ENCODE measurements around the gene S100A7.
"Not testable (repeated sequence)": the region's sequence is repeated elsewhere in the genome, so short reads cannot be mapped to it uniquely, and the experiment has no call there.

Gene S100A7

DNA sequence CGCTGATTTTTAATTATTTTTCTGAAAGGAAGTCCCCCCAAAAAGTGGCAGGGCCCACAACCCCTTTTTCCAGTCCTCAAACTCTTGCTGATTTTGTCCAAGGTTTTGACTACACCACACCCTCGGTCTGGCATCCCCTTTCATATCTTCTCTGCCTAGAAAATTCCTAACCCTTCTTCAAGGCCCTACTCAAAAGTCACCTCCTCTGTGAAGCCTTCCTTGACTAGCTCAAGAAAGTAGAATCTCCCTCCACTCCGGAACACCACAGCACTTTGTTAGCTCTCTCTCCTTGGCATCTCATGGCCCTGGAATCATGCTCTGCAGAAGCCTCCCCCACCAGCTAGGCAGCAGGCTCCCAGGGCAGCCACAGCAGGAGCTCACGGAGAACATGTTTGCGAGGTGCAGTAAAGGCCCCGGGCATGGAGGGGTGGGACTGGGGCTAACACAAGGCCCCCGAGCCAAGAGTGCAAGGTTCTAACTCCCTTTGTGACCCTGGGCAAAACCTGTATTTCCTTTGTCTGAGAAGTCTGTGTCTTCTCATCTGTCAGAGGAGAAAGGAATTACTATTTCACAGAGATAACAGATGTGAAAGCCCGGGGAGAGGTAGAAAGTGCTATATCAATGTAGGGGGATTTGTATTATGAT lies 17.7 kb upstream of the S100A7 start:
- in situ Hi-C loops (cut with MboI; ENCODE audit: low sequenced_read_pairs), result no loop called here

DNA sequence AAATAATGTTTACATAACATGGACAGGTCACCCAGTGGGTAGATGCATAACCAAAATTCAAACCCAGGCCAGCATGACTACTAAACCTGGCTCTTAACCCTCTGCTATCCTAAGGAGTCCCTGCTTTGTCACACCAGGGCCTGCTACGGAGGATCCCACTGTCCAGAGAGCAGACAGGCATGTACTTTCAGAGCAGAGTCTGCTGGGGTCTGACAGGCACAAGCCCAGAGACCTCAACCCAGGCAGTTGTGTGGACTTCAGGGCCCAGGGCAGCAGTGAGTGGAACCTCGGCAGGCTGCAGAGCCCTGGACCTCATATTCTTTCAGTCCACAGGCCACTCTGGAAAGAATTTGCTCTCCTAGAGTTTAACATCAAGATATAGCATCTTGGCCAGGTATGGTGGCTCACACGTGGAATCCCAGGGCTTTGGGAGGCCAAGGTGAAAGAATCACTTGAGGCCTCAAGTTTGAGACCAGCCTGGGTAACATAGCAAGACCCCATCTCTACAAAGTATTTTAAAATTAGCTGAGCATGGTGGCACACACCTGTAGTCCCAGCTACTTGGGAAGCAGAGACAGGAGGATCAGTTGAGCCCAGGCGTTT lies 16.1 kb upstream of the S100A7 start:
- in situ Hi-C loops (cut with MboI; ENCODE audit: low sequenced_read_pairs), result no loop called here

DNA sequence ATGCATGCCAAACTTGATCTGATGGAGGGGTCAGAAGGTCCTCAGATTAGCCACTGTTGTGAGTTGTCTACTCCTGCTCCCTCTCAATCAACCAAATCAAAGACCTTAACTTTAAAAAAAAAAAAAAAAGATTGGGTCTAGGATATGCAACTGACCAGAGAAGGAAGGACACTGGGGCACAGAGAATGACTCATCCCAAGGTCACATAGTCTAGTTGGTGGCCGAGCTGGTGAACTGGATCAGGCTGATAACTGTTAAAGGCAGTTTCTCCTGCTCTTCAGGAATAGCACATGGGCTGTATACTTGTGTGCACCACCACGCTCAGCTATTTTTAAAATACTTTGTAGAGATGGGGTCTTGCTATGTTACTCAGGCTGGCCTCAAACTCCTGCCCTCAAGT lies 14.8 kb upstream of the S100A7 start:
- in situ Hi-C loops (cut with MboI; ENCODE audit: low sequenced_read_pairs), result no loop called here

DNA sequence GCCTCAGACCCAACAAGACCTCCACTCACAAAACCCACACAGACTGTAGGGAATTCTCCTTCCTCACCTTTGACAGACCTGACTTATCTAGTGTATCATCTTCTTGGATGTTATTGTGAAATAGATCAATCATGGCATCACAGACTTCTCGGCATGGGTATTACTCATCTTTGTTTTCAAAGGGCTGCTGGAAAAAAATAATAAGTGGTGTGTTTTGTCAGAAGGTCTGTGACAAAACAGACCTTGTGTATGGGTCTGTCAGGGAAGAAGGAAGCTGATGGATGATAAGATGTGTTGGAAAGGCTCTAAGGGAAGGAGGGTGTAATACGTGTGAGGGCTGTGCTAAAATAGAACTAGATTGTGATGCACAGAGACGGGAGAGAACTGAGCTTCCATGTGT lies 13.9 kb upstream of the S100A7 start:
- in situ Hi-C loops (cut with MboI; ENCODE audit: low sequenced_read_pairs), result no loop called here

DNA sequence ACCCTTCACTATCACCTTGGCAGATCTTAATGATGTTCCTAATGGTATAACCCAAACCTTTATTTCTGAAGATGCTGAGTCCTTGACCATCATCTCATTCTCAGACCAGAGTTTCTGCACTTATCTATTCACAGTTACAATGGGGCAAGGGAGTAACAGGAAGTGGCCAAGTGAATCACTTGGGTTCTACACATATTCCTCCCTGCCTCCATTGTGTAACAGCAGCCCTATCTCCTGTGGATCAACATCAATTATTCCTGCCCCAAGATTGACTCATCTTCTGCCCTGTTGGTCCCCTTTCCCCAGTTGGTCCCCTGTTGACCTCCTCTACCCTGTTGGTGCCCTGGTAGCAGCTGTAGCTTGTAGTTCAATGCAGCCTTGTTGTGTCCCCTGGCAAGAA lies 10.3 kb upstream of the S100A7 start:
- in situ Hi-C loops (cut with MboI; ENCODE audit: low sequenced_read_pairs), result no loop called here

DNA sequence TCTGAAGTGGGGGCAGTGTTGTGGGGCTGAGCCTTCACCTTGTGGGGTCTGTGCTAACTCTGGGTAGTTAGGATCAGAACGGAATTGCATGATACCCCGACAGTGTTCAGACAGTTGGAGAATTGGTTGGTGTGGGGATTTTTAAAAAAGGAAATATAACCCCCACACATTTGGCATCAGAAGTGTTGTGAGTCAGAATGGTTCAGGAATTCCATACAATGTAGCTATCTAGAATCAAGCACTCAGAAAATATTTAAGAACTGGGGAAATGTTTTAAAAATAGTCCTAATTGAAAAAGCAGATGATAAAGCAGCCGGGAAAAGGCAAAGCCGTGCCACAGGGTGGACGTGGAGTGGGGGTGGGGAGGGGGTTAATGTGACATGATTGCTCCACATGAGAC lies 6.5 kb upstream of the S100A7 start:
- in situ Hi-C loops (cut with MboI; ENCODE audit: low sequenced_read_pairs), result no loop called here

DNA sequence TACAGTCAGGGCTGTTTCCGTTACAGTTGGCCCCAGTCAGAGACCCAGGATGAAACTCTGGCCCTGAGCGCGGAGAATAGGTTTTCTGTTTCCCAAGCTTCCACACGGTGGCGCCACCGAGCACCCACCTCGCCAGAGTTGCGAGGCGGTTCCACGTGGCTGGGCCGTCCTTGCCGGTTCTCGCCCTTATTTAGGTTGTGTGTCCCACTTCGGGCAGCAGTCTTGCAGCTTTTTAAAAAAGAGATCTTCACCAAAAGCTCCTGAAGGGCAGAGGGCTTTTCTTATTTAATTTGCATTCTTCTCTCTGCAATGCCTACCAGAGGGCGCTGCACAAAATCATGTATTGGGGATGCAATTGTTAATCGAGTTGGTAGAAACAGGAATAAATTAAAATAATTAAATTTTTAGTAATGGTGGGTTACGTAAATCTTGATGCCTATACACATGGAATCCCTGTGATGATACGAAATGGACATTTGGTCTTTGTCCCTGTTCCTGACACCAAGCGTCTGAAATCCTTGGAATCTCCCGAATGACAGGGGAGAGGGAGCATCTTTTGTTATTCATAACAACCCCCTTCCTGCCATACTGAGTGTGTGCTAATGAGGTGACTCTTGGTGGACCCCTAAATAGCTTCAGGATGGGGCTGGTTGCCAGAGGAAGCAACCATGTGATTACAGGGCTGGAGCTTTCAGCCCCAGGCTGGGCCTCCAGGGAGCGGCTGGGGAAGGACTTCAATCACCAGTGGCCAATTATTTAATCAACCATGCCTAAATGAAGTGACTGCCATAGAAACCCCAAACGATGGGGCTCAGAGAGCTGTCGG lies 5.6 kb upstream of the S100A7 start:
- in situ Hi-C loops (cut with MboI; ENCODE audit: low sequenced_read_pairs), result no loop called here

DNA sequence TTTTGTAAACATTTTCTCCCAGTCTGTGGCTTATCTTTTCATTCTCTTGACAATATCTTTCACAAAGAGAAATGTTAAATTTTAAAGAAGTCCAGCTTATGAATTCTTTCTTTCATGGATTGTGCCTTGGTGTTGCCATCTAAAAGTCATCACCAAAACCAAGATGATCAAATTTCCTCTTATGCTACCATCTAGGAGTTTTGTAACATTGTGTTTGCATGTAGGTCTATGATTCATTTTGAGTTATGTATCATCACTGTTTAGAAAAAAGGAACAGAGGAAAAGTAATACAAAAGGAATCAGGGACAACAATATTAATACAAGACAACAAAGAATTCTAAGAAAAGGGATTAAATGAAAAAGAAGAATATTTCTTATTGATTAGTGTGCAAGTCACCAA lies 2.3 kb upstream of the S100A7 start:
- in situ Hi-C loops (cut with MboI; ENCODE audit: low sequenced_read_pairs), result not testable (repeated sequence)

DNA sequence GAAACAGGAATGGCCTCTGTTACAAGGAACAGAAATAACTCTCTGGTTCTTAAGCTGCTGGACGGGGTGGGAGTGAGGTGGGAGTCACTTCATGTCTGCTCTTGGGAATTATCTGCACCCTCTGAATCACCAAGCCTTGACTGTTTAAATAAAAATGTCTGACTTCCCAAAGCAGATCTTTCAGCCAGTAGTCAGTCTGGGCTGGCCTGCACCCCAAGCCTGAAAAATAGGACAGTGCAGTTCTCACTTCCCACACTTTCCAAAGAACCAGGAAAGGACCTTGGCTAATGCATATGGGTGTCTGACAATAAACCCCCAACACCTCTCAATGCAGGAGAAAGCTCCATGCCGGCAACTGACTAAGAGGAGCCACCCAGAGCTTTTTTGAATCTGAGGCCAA lies 796 bp downstream of the S100A7 start:
- in situ Hi-C loops (cut with MboI; ENCODE audit: low sequenced_read_pairs), result no loop called here

DNA sequence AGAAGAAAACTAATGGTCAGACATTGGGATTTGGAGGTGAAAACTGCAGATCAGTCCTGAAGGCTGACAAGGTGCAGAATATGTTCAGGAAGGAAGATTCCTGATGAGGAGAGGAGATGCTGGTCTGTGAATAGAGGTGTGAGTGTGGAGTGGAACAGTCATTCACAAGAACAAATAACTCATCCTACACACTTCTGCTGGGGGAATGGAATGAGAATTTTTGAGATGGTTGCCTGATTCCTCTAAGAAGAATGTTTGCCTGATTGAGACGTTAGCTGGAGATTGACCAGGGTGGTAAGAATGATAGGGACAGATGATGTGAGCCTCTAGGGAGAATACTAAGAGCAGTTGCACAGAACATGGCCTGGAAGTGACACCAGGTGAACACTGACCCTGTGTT lies 4.1 kb downstream of the S100A7 start:
- in situ Hi-C loops (cut with MboI; ENCODE audit: low sequenced_read_pairs), result no loop called here

DNA sequence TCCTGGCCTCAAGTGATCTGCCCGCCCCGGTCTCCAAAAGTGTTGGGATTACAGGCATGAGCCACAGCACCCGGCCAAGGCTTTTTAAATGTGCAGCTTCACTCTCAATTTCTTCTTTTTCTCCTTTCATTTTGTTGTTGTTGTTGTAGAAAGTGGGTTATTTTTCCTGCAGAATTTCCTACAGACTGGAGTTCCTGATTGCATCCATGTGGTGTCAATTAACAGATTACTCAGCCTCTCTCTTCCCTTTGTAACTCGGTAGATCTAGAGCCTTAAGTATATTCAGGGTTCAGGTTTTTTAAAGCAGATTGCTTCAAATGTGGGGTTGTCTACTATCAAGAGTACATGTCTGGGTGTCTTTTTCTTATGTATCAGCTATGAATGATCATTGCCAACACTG lies 11.6 kb downstream of the S100A7 start:
- in situ Hi-C loops (cut with MboI; ENCODE audit: low sequenced_read_pairs), result not testable (repeated sequence)

DNA sequence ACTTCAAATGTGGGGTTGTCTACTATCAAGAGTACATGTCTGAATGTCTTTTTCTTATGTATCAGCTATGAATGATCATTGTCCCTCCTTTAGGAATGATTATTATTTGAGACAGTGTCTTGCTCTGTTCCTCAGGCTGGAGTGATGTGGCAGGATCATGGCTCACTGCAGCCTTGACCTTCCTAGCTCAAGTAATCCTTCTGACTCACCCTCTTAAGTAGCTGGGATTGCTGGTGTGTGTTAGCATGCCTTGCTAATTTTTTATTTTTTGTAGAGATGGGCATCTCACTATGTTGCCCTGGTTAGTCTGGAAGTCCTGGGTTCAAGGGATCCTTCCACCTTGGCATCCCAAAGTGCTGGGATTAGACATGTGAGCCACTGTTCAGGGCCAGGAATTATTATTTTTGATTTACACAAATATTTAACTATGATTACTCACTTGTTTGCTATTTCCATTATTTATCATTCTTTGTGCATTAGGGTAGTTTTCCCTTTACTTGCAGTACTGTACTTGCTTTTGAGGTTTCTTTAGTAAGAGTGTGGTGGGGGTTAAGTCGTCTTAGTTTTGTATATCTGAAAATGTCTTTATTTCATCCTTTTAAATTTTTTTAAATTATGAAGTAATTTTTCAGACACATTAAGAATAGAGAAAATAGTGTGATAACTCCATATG lies 12.8 kb downstream of the S100A7 start:
- in situ Hi-C loops (cut with MboI; ENCODE audit: low sequenced_read_pairs), result no loop called here

DNA sequence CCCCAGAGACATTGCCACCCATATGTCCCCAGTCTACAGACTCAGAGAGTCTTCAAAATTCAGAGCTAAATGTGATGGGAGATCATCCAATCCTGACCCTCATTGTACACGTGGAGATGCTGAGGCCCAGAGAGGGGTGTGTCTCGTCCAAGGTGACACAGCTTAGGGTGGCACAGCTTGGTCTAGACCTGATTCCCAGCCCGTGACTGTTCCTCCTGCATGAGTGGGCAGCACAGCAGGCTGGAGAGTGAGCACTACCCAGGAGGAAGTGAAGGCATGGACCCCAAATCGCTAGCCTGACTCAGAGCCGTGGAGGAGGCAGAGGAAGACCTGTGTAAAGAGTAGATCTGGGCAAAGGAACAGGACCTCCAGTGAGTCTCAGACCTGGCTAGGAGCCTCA lies 16.4 kb downstream of the S100A7 start:
- in situ Hi-C loops (cut with MboI; ENCODE audit: low sequenced_read_pairs), result no loop called here

DNA sequence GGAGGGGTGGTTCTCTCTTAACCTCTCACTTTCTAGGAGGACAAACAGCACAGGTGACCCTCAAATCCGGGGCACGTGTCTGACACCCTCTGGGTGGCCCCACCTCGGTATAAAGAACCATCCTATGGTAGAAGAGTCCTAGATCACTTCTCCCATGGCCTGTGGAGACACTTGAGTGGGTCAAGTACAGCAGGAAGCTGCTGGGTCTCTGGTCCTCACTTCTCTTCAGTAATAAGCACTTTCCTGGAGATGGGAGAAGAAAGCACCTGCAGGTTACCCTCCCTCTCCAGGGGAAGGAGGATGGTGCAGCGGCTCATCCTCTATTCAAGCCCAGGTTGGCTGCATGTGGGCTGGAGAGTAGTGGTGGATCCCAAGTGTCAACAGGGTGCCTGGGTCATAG lies 17.0 kb downstream of the S100A7 start:
- in situ Hi-C loops (cut with MboI; ENCODE audit: low sequenced_read_pairs), result no loop called here

DNA sequence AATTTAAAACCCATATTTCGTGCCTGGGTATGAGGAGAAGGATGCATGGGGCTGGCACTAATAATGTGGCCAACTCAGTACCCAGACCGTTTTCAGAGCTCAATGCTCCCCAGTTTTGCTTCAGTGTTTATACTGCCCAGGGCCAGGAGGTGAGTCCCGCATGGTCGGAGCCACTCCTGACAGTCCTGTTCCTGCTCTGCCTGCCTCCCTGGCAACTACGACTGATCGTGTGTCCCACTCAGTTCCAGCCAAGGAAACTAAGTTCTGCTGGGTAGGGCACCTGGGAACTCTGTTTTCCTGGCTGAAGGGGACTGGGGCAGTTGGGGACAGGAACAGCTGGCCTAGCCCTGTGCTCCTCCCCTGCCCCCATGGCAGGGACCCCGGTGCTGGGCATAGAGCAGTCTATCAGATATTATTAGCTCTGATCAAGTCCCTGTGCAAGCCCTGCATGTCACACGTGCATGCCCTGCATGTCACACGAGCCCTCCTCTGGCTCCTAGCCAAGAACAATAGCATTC lies 19.2 kb downstream of the S100A7 start:
- in situ Hi-C loops (cut with MboI; ENCODE audit: low sequenced_read_pairs), result no loop called here

DNA sequence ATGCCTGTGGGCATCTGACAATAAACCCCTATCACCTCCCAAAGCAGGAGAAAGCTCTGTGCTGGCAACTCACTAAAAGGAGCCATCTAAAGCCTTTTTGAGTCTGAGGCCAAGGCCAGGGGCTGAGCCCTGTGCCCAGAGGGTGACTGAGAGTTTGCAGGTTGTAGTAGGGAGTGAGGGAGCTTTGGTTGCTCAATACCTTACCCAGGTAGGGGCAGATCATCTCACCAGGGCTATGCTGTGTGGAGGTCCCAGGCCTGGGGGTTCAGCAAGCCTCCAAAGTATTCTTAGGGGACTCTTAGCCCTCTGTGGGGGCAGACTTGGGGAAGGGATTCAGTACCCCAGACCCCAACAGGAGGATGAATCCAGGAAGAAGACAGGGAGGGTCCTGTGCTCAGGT lies 21.2 kb downstream of the S100A7 start:
- in situ Hi-C loops (cut with MboI; ENCODE audit: low sequenced_read_pairs), result no loop called here

DNA sequence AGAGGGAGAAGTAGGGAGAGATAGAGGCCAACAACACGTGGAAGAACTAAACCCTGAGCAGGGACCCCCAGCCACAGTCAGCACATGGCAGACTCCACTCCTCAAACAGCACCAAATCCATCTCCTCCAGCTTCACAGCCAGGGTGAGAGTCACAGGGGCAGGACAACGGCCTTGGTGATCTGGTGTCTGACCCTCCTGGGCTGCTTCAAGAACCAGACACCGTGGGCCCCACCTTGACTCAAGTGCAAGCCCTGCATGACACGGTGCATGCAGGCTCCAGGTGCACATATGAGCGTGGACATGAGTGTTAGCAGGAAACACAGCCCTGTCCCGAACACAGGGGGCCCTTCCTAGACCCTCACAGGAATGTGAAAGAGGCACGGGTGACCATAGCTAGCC lies 21.9 kb downstream of the S100A7 start:
- in situ Hi-C loops (cut with MboI; ENCODE audit: low sequenced_read_pairs), result no loop called here

DNA sequence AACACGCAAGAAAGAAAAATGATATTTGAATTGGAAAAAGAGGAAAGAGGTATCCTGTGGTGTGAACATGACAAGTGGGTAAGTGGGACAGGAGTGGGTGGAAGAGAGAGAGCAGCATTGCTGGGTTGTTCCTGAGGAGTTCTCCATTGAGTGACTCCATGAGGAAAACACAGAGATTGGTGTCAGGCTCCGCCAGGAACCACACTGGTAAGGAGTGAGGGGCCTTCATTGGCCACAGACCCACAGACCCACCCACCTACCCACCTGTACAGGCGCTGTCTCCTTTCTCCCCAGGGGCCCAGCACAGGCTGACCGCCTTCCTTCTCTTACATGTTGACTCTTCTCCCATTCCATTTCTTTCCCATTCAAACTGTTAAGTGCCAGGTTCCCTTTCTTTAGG lies 23.2 kb downstream of the S100A7 start:
- in situ Hi-C loops (cut with MboI; ENCODE audit: low sequenced_read_pairs), result no loop called here

DNA sequence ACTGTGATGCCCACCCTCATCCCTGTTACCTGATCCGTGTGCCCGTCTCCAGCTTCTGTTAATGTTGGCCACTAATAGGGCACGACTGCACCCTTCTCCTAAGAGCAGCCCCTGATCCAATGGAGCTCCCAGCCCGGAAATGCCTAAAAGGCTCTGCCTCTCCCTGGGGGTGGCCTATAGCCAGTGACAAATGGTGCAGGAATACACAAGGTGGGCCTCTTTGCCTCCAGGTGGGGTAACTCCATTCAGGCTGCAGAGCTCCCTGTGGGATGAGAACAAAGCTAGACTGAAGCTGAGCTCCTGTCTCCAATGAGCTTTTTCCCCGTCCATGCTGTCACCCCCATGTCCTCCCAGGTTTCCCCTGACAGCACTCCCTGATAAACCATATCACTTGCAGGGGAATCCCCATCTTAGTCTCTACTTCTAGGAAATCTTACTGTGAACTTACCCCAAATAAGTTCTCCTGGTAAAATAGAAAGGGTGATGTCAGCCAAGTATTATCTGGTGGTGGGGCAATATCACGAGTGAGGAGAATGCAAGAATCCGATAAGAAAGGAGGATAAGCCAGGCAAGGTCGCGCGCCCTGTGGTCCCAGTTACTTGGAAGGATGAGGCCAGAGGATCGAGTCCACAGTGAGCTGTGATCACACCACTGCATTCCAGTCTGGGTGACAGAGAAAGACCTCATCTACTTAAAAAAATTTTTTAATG lies 25.6 kb downstream of the S100A7 start:
- in situ Hi-C loops (cut with MboI; ENCODE audit: low sequenced_read_pairs), result no loop called here

DNA sequence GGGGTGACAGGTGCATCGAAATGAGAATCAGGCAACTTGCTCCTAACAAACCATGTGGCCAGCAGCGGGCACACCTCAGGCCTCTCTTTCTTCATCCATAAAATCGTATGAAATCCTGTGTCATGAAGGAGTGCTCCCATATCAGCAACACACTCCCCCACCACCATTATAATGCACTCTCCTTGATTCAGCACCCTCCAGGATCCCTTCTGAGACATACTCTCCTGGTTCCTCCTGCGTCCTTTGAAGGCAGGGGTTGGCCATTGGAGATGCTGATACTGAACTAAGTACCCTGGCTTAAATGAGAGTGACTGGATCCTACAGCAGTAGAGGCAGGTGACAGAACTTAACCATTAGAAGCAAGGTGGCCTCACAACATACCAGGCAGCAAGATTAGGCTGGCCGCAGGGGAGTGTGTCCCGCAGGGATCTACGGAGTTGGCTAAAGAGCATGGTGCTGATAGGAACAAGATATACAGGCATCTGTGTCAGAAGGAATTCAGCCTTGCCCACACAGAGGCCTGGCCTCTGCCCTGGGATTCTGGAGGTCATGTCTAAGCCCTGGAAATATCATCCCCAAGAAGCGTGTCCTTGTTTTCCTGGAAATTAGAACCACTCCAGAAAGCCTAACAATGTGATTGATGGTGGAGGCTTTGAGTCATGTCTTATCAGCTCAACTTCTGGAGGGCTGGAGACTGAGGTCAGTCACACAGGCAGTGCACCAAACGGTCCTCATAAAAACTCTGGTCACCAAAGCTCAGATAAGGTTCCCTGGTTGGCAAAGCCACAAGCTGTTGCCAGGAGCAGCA lies 27.4 kb downstream of the S100A7 start:
- in situ Hi-C loops (cut with MboI; ENCODE audit: low sequenced_read_pairs), result no loop called here
